HG03442 (cell line): ENCODE measurements around the gene CYB561A3.

ENCODE experiments used
- ATAC-seq: cut with Tn5 transposase; IDR thresholded peaks from one replicate; pipeline ENCODE4 v1.9.1; 2021; ENCODE audit warnings: mild to moderate bottlenecking, moderate library complexity; ENCODE audit not compliant: unreplicated experiment

Gene CYB561A3

DNA sequence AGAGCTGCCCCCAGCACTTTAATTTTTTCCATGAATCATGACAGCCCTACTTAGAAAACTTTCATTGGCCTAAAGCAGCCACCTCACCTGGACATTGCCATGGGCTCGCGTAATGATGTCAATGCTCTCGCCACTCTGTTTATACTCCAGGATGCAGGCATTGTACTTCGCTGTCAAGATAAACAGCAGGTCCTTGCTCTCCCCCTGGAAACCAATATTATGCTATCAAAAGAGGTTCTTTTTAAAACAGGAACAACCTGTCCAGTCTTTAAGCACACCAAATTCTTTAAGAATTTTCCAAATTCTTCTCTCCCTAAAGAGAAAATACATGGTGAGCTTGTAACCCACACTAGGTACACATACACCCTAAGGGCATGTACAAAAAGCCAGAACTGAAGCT, 31.8 kb downstream of the CYB561A3 start:
- no peak for ATAC-seq

DNA sequence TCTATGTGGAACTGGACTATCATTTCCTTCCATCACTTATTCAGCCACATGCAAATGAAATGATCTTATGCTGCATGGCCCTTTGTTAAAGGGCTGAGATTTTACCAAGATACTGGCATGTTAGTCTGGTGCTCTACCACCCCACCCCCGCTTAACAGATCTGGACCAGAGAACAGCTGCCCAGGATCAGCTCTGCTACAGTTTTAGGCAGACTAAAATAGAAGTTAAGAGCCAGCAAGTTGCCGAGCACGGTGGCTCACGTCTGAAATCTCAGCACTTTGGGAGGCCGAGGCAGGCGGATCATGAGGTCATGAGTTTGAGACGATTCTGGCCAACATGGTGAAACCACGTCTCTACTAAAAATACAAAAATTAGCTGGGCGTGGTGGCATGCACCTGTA, 33.3 kb downstream of the CYB561A3 start:
- no peak for ATAC-seq

DNA sequence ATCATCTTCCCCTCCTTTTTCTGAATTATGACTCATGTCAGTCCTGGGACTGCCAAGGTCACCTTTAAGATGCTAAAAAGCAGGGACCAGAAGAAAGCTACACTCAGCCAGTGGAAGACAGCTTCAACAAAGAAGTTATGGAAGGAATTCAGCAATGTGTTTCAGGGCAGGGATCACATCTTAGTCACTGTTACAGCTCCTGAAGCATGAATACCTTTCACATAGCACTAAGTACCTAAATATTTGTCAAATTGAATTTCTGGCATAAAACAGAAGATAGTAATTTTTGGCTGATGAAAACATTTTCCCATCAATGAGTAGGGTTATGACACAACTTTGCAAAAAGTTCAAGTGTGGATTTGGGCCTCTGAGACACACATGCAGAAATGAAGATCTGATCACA, 34.0 kb downstream of the CYB561A3 start:
- ATAC-seq, result no peak

- no peak for ATAC-seq
These were observed 35.9 kb downstream of the CYB561A3 start for GRCh38 chr11:61325649-61326414.

DNA sequence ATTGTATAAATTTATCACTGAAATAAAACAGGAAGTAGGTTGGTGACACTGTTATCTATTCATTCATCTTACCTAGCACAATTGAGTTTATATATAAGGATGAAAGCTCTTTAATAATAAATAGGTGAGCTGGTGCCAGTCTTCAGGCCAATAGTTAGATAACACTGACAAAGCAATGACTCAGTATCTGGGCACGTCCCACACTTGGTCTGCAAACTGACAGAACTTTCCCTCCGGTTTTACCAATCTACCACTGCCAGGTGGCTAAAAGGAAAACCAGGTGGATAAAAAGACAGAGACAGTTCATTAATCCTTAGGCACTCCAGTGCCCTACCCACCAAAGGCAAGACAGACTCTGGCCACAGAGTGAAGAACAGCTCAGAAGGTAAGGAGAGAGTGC, 46.4 kb downstream of the CYB561A3 start:
- ATAC-seq, result no peak

DNA sequence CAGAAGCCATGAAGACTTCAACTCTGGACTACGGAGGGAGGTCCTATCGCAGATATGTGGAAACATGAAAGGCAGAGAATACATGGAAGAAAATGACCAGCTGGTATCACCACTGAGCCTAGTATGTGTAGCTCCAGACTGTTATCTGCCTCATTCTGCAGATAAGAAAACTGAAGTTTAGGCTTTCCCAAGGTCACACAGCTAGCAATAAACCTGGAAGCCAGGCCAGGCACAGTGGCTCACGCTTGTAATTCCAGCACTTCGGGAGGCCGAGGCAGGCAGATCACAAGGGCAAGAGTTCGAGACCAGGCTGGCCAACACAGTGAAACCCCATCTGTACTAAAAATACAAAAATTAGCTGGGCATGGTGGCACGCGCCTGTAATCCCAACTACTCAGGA, 50.9 kb downstream of the CYB561A3 start:
- no peak for ATAC-seq

GRCh38 chr11:61309739-61310138, 51.9 kb downstream of the CYB561A3 start:
- no peak for ATAC-seq

GRCh38 chr11:61309141-61309540, 52.5 kb downstream of the CYB561A3 start:
- no peak for ATAC-seq

DNA sequence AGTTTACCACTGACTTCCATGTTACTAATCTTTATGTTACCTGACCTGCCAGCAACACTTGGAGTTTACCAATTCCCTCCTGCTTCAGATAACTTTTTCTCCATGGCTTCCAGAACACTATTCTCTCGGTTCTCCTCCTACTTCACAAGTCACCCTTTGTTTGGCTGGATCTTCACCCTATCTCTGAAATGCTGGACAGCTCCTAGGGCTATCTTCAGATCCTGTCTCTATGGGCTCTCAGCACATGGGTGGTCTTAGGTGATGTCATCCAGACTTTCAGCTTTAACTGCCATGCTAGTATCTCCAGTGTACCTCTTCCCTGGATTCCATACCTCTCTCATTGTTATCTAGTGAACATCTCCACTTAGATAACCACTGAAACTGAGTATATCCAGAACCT, 54.3 kb downstream of the CYB561A3 start:
- no peak for ATAC-seq

- ATAC-seq, result no peak
These were observed 55.5 kb downstream of the CYB561A3 start for GRCh38 chr11:61306221-61306620.

- no peak for ATAC-seq
These were observed 56.3 kb downstream of the CYB561A3 start for GRCh38 chr11:61305417-61305816.

- ATAC-seq, result no peak
These were observed 58.0 kb downstream of the CYB561A3 start for GRCh38 chr11:61303725-61304124.

GRCh38 chr11:61302550-61302949, 59.1 kb downstream of the CYB561A3 start:
- no peak for ATAC-seq
